Lower lobe of right lung (tissue), 2 donors: Measurements from ENCODE around the gene THEMIS. TPM values are rescaled to one million over a fixed set of nuclear protein-coding genes. Genes with fewer than 3 reads are reported as not detected.

Experiments
- ATAC-seq, 2 donors: fragments of 200-7000 bp; cut with Tn5 transposase; one replicate each; pipeline ENCODE4 v1.9.1; 2020 to 2022; ENCODE audit warnings: mild to moderate bottlenecking in 2 of 2, moderate library complexity in 2 of 2
- DNase-seq: peaks from one replicate; pipeline ENCODE4 v3.0.0-alpha.2; 2020
- H3K27ac ChIP-seq: fragments of 200-600 bp; one replicate; pipeline ENCODE4 v1.8.0; 2022
- H3K27me3 ChIP-seq: fragments of 200-600 bp; one replicate; pipeline ENCODE4 v1.8.0; 2022; ENCODE audit warnings: low read depth
- H3K36me3 ChIP-seq: fragments of 200-600 bp; one replicate; pipeline ENCODE4 v1.8.0; 2022; ENCODE audit warnings: mild to moderate bottlenecking
- H3K4me1 ChIP-seq: fragments of 200-600 bp; one replicate; pipeline ENCODE4 v1.8.0; 2022
- H3K4me3 ChIP-seq: fragments of 200-600 bp; one replicate; pipeline ENCODE4 v1.8.0; 2022; ENCODE audit warnings: mild to moderate bottlenecking
- H3K9me3 ChIP-seq: fragments of 200-600 bp; one replicate; pipeline ENCODE4 v1.8.0; 2022
- CTCF ChIP-seq: fragments of 200-600 bp; IDR thresholded peaks from one replicate; pipeline ENCODE4 v1.8.0; 2022; ENCODE audit warnings: antibody characterized with exemption, mild to moderate bottlenecking
- intact Hi-C: fragments of 100-400 bp; cut with DNase I; formaldehyde crosslinking; loops from one replicate; pipeline ENCODE4 v1.11.0; 2022
- total RNA-seq: library from RNA; stranded (reverse); fragmentation: NEBNext Ultra II Directional; extraction: Animal tissue kit (Norgen Biotek cat#: 25700); gene quantifications from one replicate; pipeline ENCODE4 v1.2.1, GENCODE V29; 2021
- donor health status: DM: no; HTN: yes; CAD: no; lungs with severe emphysema.

Gene THEMIS
- total RNA-seq, 1 donor from 2014 or later: 1.8 TPM

GRCh38 chr6:127864701-127865100, 36.2 kb downstream of the THEMIS start:
- intact Hi-C loops: no loop called here
- TF ChIP-seq CTCF: no peak
- Histone ChIP-seq H3K9me3 (no peaks in the 10 kb centered on the region), H3K27ac (no peak overlapping the region), H3K36me3 (no peaks in the 10 kb centered on the region), H3K4me3 (no peak overlapping the region), H3K4me1 (no peaks in the 10 kb centered on the region), H3K27me3 (no peaks in the 10 kb centered on the region)
- DNase-seq (no peak), ATAC-seq (no peak)

- Histone ChIP-seq H3K27me3 (no peaks in the 10 kb centered on the region), H3K4me1 (no peaks in the 10 kb centered on the region), H3K9me3 (no peaks in the 10 kb centered on the region), H3K36me3 (no peaks in the 10 kb centered on the region), H3K4me3 (no peak overlapping the region), H3K27ac (no peak overlapping the region)
- ATAC-seq: no peak
- intact Hi-C loops: no loop called here
- no peak for TF ChIP-seq CTCF
- DNase-seq: no peak
These were observed 40.1 kb downstream of the THEMIS start for GRCh38 chr6:127860723-127861122.

- DNase-seq: no peak
- Histone ChIP-seq H3K36me3 (no peaks in the 10 kb centered on the region), H3K4me3 (no peak overlapping the region), H3K9me3 (no peaks in the 10 kb centered on the region), H3K4me1 (no peaks in the 10 kb centered on the region), H3K27me3 (no peaks in the 10 kb centered on the region), H3K27ac (no peak overlapping the region)
- TF ChIP-seq CTCF: no peak
- intact Hi-C loops: no loop called here
- ATAC-seq: no peak
These were observed 40.9 kb downstream of the THEMIS start for GRCh38 chr6:127859956-127860355.

GRCh38 chr6:127858727-127859391, 42.0 kb downstream of the THEMIS start:
- Histone ChIP-seq H3K9me3 (no peaks in the 10 kb centered on the region), H3K27ac (no peak overlapping the region), H3K4me3 (no peak overlapping the region), H3K27me3 (no peaks in the 10 kb centered on the region), H3K36me3 (no peaks in the 10 kb centered on the region), H3K4me1 (no peaks in the 10 kb centered on the region)
- intact Hi-C loops: no loop called here
- no peak for DNase-seq
- no peak for TF ChIP-seq CTCF
- no peak for ATAC-seq

- H3K9me3 ChIP-seq: no peaks in the 10 kb centered on the region
- H3K36me3 ChIP-seq: no peaks in the 10 kb centered on the region
- no peak for DNase-seq
- intact Hi-C loops: no loop called here
- ATAC-seq: no peak
- TF ChIP-seq CTCF: no peak
- H3K4me3 ChIP-seq: no peak overlapping the region
- H3K27ac ChIP-seq: no peak overlapping the region
- no peaks in the 10 kb centered on the region for H3K4me1 ChIP-seq
- no peaks in the 10 kb centered on the region for H3K27me3 ChIP-seq
These were observed 43.7 kb downstream of the THEMIS start for GRCh38 chr6:127857051-127857637.
